IMR-90 (cell line): ENCODE results near the gene DIAPH1. TPM values are rescaled to one million over a fixed set of nuclear protein-coding genes. Genes with fewer than 3 reads are reported as not detected.

Source experiments
- ATAC-seq: fragments of 200-7000 bp; cut with Tn5 transposase; 2 replicates; pipeline ENCODE4 v1.9.1; 2020; ENCODE audit warnings: low read depth, mild to moderate bottlenecking, moderate library complexity
- BruUV-seq: library from RNA; stranded (reverse); fragments of 400-500 nt; replicated peaks from 2 replicates; lab custom pipeline; 2021; lab: Mats Ljungman, UMichigan
- CTCF ChIA-PET: fragments of 300-600 bp; formaldehyde crosslinking; extraction: SDS; loops from one replicate; lab custom pipeline; 2021; ENCODE audit warnings: antibody characterized with exemption; lab: Yijun Ruan, JAX
- POLR2A ChIA-PET: fragments of 300-600 bp; sonication (Branson Sonifier 250); formaldehyde crosslinking; loops from one replicate; lab custom pipeline; 2022; ENCODE audit warnings: antibody characterized with exemption; ENCODE audit not compliant: unreplicated experiment; lab: Charles Lee
- DNase-seq: peaks from one replicate; pipeline ENCODE4 v3.0.0; 2013
- H2AFZ ChIP-seq: replicated peaks from 2 replicates; pipeline ENCODE3; 2013; ENCODE audit warnings: low read length, mild to moderate bottlenecking; ENCODE audit not compliant: poor library complexity
- H2AK5ac ChIP-seq: 2 replicates; pipeline ENCODE4 v1.6.1; 2013; ENCODE audit warnings: low read depth, low read length, inconsistent platforms
- H2AK9ac ChIP-seq: replicated peaks from 2 replicates; pipeline ENCODE3; 2013; ENCODE audit warnings: mild to moderate bottlenecking, low read depth, low read length, moderate library complexity; ENCODE audit not compliant: poor library complexity
- H2BK120ac ChIP-seq: 2 replicates; pipeline ENCODE4 v1.6.1; 2013; ENCODE audit warnings: low read depth, low read length, inconsistent platforms
- H2BK15ac ChIP-seq: 3 replicates; pipeline ENCODE4 v1.6.1; 2013; ENCODE audit warnings: low read depth, low read length, inconsistent platforms
- H2BK20ac ChIP-seq: 2 replicates; pipeline ENCODE4 v1.6.1; 2013; ENCODE audit warnings: low read depth, mild to moderate bottlenecking, inconsistent platforms, low read length, moderate library complexity
- H2BK5ac ChIP-seq: 2 replicates; pipeline ENCODE4 v1.6.1; 2013; ENCODE audit warnings: mild to moderate bottlenecking, low read depth, low read length, inconsistent platforms; ENCODE audit not compliant: poor library complexity, severe bottlenecking
- H3K14ac ChIP-seq: replicated peaks from 2 replicates; pipeline ENCODE4 v1.6.1; 2013; ENCODE audit warnings: low read depth, low read length, inconsistent platforms
- H3K18ac ChIP-seq: 2 replicates; pipeline ENCODE4 v1.6.1; 2013; ENCODE audit warnings: low read depth, low read length, control low read depth
- H3K23ac ChIP-seq: 2 replicates; pipeline ENCODE4 v1.6.1; 2013; ENCODE audit warnings: low read depth, low read length, inconsistent platforms
- H3K27ac ChIP-seq: 2 replicates; pipeline ENCODE4 v1.5.1; 2013; ENCODE audit warnings: mild to moderate bottlenecking, control low read depth, low read length; ENCODE audit not compliant: insufficient read depth
- H3K27me3 ChIP-seq: 2 replicates; pipeline ENCODE4 v1.6.1; 2013; ENCODE audit warnings: low read length; ENCODE audit not compliant: control insufficient read depth, insufficient read depth
- H3K36me3 ChIP-seq: 2 replicates; pipeline ENCODE4 v1.6.1; 2013; ENCODE audit warnings: low read length, mixed read lengths; ENCODE audit not compliant: control insufficient read depth, insufficient read depth
- H3K4ac ChIP-seq: 2 replicates; pipeline ENCODE4 v1.6.1; 2013; ENCODE audit warnings: low read depth, low read length, inconsistent platforms
- H3K4me1 ChIP-seq: 2 replicates; pipeline ENCODE4 v1.6.1; 2013; ENCODE audit warnings: low read length, mixed read lengths; ENCODE audit not compliant: control insufficient read depth, insufficient read depth
- H3K4me2 ChIP-seq: 2 replicates; pipeline ENCODE4 v1.6.1; 2013; ENCODE audit warnings: low read depth, mild to moderate bottlenecking, control low read depth, low read length, moderate library complexity
- H3K4me3 ChIP-seq: 2 replicates; pipeline ENCODE4 v1.5.1; 2013; ENCODE audit warnings: low read depth, mild to moderate bottlenecking, control low read depth, low read length, moderate library complexity; ENCODE audit not compliant: insufficient read depth
- H3K56ac ChIP-seq: 2 replicates; pipeline ENCODE4 v1.6.1; 2013; ENCODE audit warnings: low read length, inconsistent platforms; ENCODE audit not compliant: insufficient read depth; ENCODE audit errors: extremely low read depth
- H3K79me1 ChIP-seq, 2 experiments: 2 replicates each; pipeline ENCODE4 v1.6.1; 2013; ENCODE audit warnings: low read length in 2 of 2, inconsistent platforms in 1 of 2, low read depth in 1 of 2
- H3K9ac ChIP-seq: 2 replicates; pipeline ENCODE4 v1.6.1; 2013; ENCODE audit warnings: low read depth, low read length, control low read depth
- H3K9me1 ChIP-seq: 2 replicates; pipeline ENCODE4 v1.6.1; 2013; ENCODE audit warnings: low read length, inconsistent platforms; ENCODE audit not compliant: insufficient read depth
- H3K9me3 ChIP-seq: 2 replicates; pipeline ENCODE4 v1.6.1; 2013; ENCODE audit warnings: low read length; ENCODE audit not compliant: control insufficient read depth, insufficient read depth
- H4K20me1 ChIP-seq: 2 replicates; pipeline ENCODE4 v1.6.1; 2013; ENCODE audit warnings: low read length, inconsistent platforms; ENCODE audit not compliant: insufficient read depth
- H4K5ac ChIP-seq: 2 replicates; pipeline ENCODE4 v1.6.1; 2013; ENCODE audit warnings: mild to moderate bottlenecking, low read depth, low read length, control low read depth
- H4K8ac ChIP-seq, 2 experiments: 2 replicates each; pipeline ENCODE4 v1.6.1; 2013; ENCODE audit warnings: low read depth in 2 of 2, low read length in 2 of 2, control low read depth in 1 of 2, inconsistent platforms in 1 of 2
- H4K91ac ChIP-seq: 2 replicates; pipeline ENCODE4 v1.6.1; 2013; ENCODE audit warnings: low read depth, low read length, inconsistent platforms; ENCODE audit not compliant: insufficient read depth
- BHLHE40 ChIP-seq: fragments of 150-350 bp; IDR thresholded peaks from 2 replicates; pipeline ENCODE4 v1.6.1; 2016; ENCODE audit warnings: mild to moderate bottlenecking, low read depth, low read length
- CEBPB ChIP-seq: IDR thresholded peaks from 2 replicates; pipeline ENCODE4 v1.6.1; 2012; ENCODE audit warnings: low read depth, low read length, improper control_type of control experiment
- CHD1 ChIP-seq: IDR thresholded peaks from 2 replicates; pipeline ENCODE4 v1.6.1; 2012; ENCODE audit warnings: low read depth, low read length, improper control_type of control experiment
- CTCF ChIP-seq: conservative IDR thresholded peaks from 2 replicates; pipeline ENCODE4 v1.5.1; 2012; ENCODE audit warnings: mild to moderate bottlenecking, low read depth, low read length, improper control_type of control experiment
- ELK1 ChIP-seq: fragments of 150-350 bp; IDR thresholded peaks from 2 replicates; pipeline ENCODE4 v1.6.1; 2016; ENCODE audit warnings: low read depth, mild to moderate bottlenecking, low read length, moderate library complexity, borderline replicate concordance
- FOS ChIP-seq: fragments of 150-350 bp; IDR thresholded peaks from 2 replicates; pipeline ENCODE4 v1.6.1; 2016; ENCODE audit warnings: low read depth, low read length
- MAFK ChIP-seq: IDR thresholded peaks from 2 replicates; pipeline ENCODE4 v1.6.1; 2012; ENCODE audit warnings: low read depth, low read length, improper control_type of control experiment
- MAZ ChIP-seq: IDR thresholded peaks from 2 replicates; pipeline ENCODE4 v1.6.1; 2012; ENCODE audit warnings: low read depth, mild to moderate bottlenecking, low read length, improper control_type of control experiment, moderate library complexity, borderline replicate concordance
- MXI1 ChIP-seq: IDR thresholded peaks from 2 replicates; pipeline ENCODE4 v1.6.1; 2012; ENCODE audit warnings: low read depth, mild to moderate bottlenecking, low read length, moderate library complexity, borderline replicate concordance
- NFE2L2 ChIP-seq: fragments of 150-350 bp; IDR thresholded peaks from 2 replicates; pipeline ENCODE4 v1.6.1; 2016; ENCODE audit warnings: low read depth, mild to moderate bottlenecking, low read length
- POLR2A ChIP-seq: IDR thresholded peaks from 2 replicates; pipeline ENCODE4 v1.6.1; 2012; ENCODE audit warnings: mild to moderate bottlenecking, low read depth, low read length
- RAD21 ChIP-seq: IDR thresholded peaks from 2 replicates; pipeline ENCODE4 v1.6.1; 2012; ENCODE audit warnings: low read length, improper control_type of control experiment
- RCOR1 ChIP-seq: IDR thresholded peaks from 2 replicates; pipeline ENCODE4 v1.6.1; 2012; ENCODE audit warnings: mild to moderate bottlenecking, low read length, improper control_type of control experiment; ENCODE audit not compliant: insufficient replicate concordance
- RFX5 ChIP-seq: IDR thresholded peaks from 2 replicates; pipeline ENCODE4 v1.8.0; 2012; ENCODE audit warnings: low read depth, mild to moderate bottlenecking, low read length, moderate library complexity
- SMC3 ChIP-seq: fragments of 150-350 bp; IDR thresholded peaks from 2 replicates; pipeline ENCODE4 v1.6.1; 2016; ENCODE audit warnings: low read depth, mild to moderate bottlenecking, antibody characterized with exemption, low read length, moderate library complexity
- USF2 ChIP-seq: fragments of 150-350 bp; IDR thresholded peaks from 2 replicates; pipeline ENCODE4 v1.6.1; 2017; ENCODE audit warnings: mild to moderate bottlenecking, antibody characterized with exemption, low read length, low read depth
- WGBS, 2 experiments: methylation state at CpG; one replicate each; pipeline versions ENCODE4 v1.1.5 to v1.1.7; 2013; ENCODE audit warnings: missing lambda C conversion rate in 2 of 2; ENCODE audit not compliant: insufficient read length in 1 of 2; ENCODE audit errors: extremely low coverage in 2 of 2; 5-methylcytosine and 5-hydroxymethylcytosine counted together
- dilution Hi-C: fragments of 300-500 bp; cut with HindIII; formaldehyde crosslinking; loops from one replicate; pipeline ENCODE4 v1.14.3; 2018; ENCODE audit warnings: low sequenced_read_pairs; ENCODE audit not compliant: unreplicated experiment
- in situ Hi-C: fragments of 300-500 bp; cut with MboI; formaldehyde crosslinking; loops from 3 replicates; pipeline ENCODE4 v1.14.3; 2019; ENCODE audit warnings: low sequenced_read_pairs, inconsistent platforms, mixed read lengths
- intact Hi-C: fragments of 100-400 bp; cut with micrococcal nuclease; formaldehyde crosslinking; loops from 2 replicates; pipeline ENCODE4 v1.10.0; 2022
- polyA plus RNA-seq, 3 experiments: library from polyadenylated mRNA; depleted of rRNA; stranded (reverse); fragments of >200 nt; gene quantifications; 2 replicates each; pipeline ENCODE4 v1.2.3, GENCODE V29; 2012; ENCODE audit warnings: low replicate concordance in 1 of 3
- total RNA-seq: library from RNA; depleted of rRNA; stranded (reverse); fragments of >200 nt; gene quantifications from 2 replicates; pipeline ENCODE4 v1.2.3, GENCODE V29; 2012

Gene DIAPH1
- total and polyA plus RNA-seq, 2 of the 4 experiments (the other 2 are of a cell fraction) = 12.0 to 37.4 TPM

- DNase-seq = no peak
- no peak overlapping the region for H3K14ac ChIP-seq
- no TSS peak for BruUV-seq
- H3K36me3 ChIP-seq = peaks cover 13% of the 10 kb centered on the region
- no peak overlapping the region for H3K23ac ChIP-seq
- no peak overlapping the region for H4K91ac ChIP-seq
- no CpG with 5 or more reads among the region's 2 CpGs for WGBS, 2 experiments
- no peak for TF ChIP-seq BHLHE40
- TF ChIP-seq ELK1 = no peak
- TF ChIP-seq RCOR1 = no peak
- TF ChIP-seq USF2 = no peak
- no peak for TF ChIP-seq RFX5
- TF ChIP-seq CEBPB = no peak
- TF ChIP-seq SMC3 = no peak
- TF ChIP-seq MAZ = no peak
- no peak for TF ChIP-seq CTCF
- no peak for TF ChIP-seq FOS
- no peak for TF ChIP-seq CHD1
- TF ChIP-seq NFE2L2 = no peak
- no peak for TF ChIP-seq RAD21
- TF ChIP-seq MAFK = no peak
- no peak for TF ChIP-seq POLR2A
- TF ChIP-seq MXI1 = no peak
- no peak overlapping the region for H3K4me3 ChIP-seq
- no peak overlapping the region for H4K5ac ChIP-seq
- no peak overlapping the region for H3K56ac ChIP-seq
- no peak overlapping the region for H2BK20ac ChIP-seq
- ChIA-PET CTCF (no interaction called here), POLR2A (no interaction called here)
- no peaks in the 10 kb centered on the region for H3K9me3 ChIP-seq
- H3K4me2 ChIP-seq = no peak overlapping the region
- no peaks in the 10 kb centered on the region for H3K27me3 ChIP-seq
- no peak overlapping the region for H2AK5ac ChIP-seq
- no peak overlapping the region for H3K4ac ChIP-seq
- H4K20me1 ChIP-seq = peaks cover 27% of the 10 kb centered on the region
- H2BK5ac ChIP-seq = no peak overlapping the region
- no peak for ATAC-seq
- dilution Hi-C loops (no loop called here), intact Hi-C loops (no loop called here), in situ Hi-C loops (no loop called here)
- H3K79me1 ChIP-seq = peaks cover 18 to 43% of the 10 kb centered on the region in 2 experiments
- H2AK9ac ChIP-seq = peak overlapping the region; percentile 74
- H2BK15ac ChIP-seq = no peak overlapping the region
- H4K8ac ChIP-seq = no peak overlapping the region
- no peak overlapping the region for H3K9ac ChIP-seq
- peaks cover 12% of the 10 kb centered on the region for H3K4me1 ChIP-seq
- H2BK120ac ChIP-seq = no peak overlapping the region
- H3K27ac ChIP-seq = no peak overlapping the region
- H3K18ac ChIP-seq = no peak overlapping the region
- H2AFZ ChIP-seq = no peak overlapping the region
- H3K9me1 ChIP-seq = peaks cover 28% of the 10 kb centered on the region
Measured at GRCh38 chr5:141638771-141639170, 20.0 kb upstream of the DIAPH1 start.
